NOMO-1 (cell line): ENCODE data around the gene RSPO4.
A peak's percentile ranks its signal among the peaks of the same experiment; 100 is the strongest.
"Not testable (repeated sequence)": the region's sequence is repeated elsewhere in the genome, so short reads cannot be mapped to it uniquely, and the experiment has no call there.

Experiments
- DNase-seq, 2 experiments: peaks; one replicate each; lab custom pipeline; 2025; ENCODE audit not compliant: unreplicated experiment in 2 of 2; lab: John Stamatoyannopoulos, UW

The RSPO4 gene

DNA sequence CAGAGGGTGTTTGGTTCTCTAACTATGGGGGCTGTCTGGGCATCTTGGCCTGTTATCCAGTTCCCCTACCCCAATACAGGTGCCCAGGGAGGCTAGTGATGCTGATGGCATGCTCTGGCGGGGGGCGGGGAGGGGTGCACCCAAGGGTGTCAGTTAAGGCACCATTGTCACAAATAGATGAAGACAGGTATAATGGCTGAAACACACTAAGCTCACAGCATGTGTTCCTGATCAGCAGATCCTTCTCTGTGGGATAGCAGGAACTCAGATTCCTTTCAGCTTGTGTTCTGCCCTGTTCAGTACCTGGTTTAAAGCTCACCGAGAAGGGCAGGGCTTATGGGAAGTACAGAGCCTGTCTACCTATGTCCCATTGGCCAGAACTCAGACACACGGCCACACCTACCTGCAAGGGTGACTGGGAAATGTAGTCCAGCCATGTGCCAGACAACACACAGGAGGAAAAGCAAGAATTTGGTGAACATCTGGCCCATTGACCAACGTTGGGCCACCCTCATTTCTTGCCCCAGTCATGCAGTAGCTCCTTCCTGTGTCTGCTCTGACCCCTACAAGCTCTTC is 3.4 kb upstream of the RSPO4 start:
- no peak for DNase-seq

DNA sequence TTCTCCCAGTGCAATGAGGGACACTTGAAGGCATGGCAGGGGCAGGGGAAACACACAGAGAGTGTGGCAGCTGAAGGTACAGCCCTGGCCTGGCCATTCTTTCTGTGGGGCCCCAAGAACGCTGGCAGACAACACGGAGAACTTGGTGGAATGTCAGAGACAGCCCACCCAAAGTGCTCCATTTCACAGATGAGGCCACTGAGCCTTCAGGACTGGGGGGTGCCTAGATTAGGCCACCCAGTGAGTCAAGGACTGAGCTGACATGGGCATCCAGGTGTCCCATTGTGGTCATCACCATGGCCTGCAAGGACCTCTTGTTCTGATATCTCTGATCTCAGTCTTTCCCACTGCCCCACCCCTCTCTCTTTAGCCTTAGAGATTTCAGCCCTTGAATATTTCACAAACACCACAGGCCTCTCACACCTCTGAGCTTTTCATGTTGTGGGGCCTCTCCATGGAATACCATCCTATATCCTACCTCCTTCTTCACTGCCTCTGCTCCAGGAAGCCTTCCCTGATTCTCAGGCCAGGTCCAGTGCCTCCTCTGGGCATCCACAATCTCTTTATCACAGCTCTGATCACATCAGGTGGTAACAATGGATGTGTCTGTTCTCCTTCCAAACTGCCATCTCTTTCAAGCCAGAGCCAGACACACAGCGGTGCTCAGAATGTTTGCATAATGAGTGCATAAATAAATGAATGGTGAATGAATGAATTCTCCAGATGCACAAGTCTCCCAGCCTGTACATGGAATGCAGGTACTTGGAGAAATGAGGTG is 2.0 kb upstream of the RSPO4 start:
- DNase-seq, result no peak

DNA sequence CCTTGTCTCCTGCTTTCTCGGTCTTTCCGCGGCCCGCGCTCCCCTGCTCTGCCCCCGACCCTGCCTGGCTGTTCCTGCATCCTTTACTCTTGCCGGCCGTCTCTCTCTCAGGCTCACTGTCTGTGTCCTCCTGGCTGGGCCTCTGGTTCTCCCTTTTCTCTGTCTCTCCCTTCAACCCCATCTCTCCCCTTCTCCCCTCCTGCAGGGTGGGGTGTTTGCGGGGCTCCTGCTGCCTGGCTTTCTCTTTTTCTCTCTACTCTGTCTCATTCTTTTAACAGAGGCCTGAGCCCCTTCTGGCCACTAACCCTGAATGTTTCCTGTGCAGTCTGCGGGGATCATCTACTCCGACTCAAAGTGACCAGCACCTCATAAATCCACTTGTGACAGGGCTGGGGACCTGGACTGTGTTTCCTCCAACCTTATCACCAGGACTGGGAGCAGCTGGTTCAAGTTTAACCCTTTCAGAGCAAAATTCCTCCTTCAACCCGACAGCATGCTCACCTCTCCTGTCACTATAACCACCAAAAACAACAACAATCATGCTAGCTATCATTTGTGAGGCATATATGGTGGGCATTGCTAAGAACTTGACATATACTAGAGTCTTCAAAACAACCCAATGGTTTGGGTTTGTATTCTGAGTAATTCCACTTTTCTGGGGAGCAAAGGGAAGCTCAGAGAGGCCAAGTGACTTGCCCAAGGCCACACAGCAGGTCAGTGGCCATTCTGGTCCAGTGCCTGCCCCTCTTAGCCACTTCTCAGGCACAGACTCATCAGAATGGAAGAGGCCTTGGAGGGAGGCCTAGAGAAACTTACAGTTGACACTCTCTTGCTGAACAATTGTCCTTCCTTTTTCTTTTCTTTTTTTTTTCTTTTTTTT is 811 bp upstream of the RSPO4 start:
- no peak for DNase-seq

DNA sequence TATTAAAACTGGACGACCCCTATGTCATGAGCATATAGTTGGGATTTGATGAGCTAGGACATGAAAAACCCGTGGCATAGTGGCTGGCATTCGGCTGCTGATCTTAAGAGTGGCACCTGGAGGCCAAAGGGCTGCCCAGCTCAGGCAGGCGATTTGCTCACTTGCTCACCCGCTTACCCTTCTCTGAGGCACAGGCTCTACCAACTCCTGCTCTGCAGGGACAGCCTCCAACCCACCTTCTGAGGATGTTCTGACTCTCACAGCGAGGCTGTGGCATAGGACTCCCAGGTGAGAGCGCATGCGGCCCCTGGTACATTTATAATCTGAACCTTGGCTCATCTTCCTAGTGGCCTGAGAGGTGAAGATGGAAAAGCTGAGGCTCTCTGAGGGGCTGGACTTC is 995 bp downstream of the RSPO4 start:
- DNase-seq, result no peak

DNA sequence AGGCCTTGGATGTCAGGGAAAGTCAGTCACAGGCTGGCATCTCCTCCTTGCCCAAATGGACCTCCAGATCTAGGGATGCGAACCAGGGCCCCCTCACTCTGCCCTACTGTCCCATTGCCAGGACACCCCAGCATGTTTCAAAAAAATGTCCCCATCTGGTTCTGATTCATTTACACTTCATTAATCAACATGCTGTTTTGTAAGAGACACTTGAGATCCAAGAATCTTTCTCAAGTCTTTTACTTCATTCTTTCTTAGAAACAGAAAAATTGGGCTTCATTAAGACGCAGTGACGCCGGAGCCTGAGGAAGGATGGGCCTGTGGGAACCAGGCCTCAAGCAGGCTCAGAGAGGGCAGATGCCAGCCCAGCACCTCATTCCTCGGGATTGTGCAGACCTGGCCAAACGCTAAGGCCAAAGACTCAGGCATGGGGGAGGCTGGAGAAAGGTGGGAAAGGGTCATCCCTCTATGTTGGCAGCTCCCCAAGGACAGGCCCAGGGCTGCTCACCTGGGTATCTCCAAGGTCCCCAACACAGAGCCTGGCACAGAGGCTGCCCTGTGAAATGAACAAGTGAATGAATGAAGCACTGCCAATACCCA is 3.8 kb downstream of the RSPO4 start:
- no peak for DNase-seq

DNA sequence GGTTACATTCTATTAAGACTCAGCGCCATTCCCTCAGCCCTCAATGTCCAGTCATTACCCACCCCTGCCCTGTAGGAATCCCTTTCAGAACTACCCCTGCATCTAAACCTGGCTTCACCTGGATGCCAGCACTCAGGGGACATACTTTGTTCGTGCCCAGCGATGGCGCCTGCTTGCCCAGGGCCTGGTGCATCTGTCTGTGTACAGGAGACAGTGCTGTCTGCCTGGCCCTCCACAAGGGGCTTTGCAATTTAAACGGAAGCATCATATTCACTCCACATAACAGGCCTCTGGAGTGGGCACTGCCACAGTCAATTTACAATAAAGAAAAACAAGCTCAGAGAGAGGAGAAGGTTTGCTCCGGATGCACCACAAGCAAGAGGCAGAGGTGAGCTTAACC is 4.6 kb downstream of the RSPO4 start:
- DNase-seq, result no peak

DNA sequence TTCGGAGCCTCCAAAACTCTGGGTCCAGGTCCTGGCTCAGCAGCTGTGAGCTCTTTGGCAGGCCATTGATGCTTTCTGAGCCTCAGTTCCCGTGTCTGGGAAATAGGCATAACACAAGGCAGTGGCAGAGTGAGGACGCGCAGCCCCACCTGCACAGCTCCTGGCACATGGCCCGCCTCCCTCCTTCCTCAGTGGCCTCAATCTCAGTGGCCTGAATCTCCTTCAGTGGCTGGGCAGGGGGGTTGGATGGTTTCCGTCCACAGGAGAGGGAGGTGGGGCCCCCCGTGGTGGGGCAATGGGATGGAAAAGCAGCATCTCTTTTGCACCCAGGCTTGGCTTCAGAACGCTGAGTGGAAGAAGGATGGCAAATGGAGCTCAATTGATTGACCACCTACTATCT is 5.1 kb downstream of the RSPO4 start:
- DNase-seq, result no peak

DNA sequence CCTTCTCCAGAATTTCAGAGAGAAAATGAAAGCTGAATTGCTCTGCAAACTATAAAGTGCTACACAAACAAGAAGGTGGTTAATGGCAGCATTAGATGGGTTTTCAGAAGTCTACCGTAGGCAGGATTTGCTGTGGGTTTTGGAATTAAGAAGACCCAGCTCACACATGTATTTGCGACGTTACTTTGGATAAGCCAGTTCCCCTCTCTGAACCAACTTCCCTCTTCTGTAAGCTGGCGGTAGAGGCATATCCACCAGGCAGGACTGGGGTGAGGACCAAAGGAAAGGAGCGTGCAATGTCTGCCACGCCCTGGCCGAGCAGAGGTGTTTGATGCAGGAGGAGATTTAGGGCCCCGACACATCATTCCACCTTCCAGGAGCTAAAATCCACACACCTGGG is 6.9 kb downstream of the RSPO4 start:
- DNase-seq, result peak in 1 of 2 experiments; percentile 30

DNA sequence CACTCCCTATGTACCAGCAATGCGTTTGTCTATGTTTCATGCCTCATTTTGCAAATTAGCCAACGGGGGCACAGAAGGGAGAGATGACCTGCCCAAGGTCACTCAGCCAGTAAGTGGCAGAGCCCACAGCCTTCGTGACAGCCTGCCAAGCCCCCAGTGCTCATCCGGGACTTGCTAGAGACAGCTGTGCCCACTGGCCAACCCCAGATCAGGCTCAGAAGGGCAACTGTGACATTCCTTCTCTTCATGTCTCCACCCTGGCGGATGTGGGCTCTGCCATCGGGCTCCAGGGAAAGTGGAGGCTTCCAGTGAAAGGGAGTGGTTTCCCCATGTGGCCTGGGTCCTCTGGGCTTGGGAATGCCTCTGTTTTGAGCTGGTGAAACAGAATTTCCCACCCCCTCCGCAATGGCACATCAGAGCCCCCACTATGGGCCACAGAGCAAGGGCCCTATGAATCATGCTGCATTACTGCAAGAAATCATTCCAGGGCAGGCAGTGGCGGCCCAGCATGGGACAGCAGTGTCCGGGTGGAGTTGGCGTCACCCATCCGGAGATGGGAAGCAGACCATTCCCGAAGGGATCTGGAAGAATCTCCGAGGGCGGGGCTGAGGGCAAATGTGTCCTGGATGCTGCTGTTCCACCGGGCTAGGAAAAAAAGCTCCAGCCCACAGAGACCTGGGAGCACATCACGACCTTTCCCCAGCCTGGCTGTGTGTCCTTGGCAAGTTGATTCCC is 9.1 kb downstream of the RSPO4 start:
- no peak for DNase-seq

DNA sequence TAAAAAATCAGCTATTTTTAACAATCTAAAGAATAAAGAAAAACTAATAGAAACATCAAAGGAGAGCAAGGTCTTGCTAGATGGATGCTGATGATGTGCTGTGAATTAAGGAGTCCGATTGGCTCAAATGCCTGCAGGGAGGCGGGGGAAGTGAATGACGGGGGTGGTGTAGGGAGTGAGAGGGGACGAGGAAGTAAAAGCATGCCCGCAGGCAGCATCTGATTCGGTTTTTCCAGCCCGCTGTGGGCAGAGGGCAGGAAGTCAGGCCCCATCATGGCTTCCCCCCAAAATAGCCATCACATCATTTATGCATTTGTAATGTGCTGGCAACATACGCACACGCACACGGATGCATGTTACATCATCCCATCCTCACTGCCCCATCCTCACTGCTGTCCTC is 10.3 kb downstream of the RSPO4 start:
- DNase-seq, result no peak

DNA sequence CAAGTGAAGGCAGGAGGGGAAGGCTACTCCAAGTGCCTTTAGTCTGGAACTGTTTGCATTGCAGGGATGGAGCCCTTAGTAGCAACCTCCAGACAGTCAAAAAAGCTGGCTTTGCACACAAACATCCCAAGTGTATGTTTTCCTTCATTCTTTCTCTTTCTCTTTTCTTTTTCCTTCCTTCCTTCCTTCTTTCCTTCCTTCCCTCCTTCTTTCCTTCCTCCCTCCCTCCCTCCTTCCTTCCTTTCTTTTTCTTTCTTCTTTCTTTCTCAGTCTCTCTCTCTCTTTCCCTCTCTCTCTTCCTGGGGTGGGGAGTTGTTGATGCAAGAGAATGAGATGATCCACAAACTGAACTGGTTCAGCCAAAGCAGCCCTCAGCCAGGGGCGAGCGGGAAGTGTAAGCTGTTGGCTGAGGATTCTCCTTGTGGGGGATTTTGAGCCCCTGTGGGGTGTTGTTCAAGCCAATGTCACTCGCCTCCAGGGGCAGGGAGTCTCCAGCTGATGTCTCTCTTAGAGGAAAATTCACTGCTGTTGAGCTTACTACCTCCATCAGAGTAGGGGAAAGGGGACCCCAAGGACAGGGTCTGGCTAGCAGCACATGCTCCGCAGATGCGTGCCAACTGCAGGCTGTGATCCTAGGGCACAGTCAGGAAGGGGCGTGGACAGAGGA is 11.7 kb downstream of the RSPO4 start:
- DNase-seq, result no peak

DNA sequence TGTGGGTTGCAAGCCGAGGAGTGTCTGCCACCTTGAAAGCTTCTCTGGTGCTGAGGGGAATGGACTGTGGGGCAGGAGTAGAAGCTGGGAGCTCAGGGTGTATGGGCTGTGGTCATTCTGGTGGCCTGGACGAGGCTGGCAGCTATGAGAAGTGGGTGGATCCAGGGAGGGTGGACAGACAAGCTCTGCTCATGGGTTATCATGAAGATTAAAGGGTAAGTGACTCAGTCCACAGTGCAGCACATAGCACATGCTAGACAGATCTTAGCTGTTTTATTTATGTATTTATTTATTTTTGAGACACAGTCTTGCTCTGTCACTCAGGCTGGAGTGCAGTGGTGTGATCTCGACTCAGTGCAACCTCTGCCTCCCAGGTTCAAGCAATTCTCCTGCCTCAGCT is 13.8 kb downstream of the RSPO4 start:
- DNase-seq, result no peak

DNA sequence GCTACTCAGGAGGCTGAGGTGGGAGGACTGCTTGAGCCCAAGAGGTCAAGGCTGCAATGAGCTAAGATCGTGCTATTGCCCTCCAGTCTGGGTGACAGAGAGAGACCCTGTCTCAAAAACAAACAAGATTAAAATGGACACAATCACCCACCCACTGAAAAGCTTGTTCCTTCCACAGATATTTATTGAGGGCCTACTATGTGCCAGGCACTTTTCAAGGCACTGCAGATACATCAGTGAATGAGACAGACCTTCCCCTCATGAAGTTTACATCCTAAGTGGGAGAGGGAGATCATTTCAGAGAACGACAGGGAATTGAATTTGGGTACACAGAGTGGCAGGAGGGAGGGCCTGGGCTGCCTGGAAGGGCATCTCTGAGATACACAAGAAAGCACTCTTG is 14.4 kb downstream of the RSPO4 start:
- DNase-seq, result no peak

DNA sequence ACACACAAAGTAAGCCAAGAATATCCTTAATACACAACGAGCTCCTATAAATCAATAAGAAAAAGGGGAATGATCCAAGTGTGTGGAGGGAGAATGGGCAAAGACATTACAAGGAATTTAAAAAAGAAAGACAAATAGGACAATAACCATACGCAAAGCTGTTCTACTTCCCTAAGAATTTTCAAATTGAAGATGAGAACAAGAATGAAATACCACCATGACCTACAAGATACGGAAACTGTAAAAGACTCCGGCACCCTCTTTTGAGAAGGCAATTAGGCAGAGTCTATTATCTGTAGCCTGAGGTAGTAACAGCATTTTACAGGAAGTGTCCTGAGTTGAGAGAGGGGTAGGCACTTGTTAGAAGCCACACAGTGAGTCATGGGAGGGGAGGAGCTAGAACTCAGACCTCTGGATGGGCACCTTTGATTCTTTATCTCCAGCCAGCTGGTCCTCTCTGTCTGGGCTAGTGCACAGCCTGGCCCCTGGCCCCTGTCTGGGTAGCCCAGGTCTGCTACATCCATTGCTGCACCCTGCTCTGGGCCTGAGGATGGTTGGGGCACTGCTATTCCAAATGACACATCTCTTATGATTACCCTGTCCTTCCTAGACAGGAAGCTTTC is 15.3 kb downstream of the RSPO4 start:
- DNase-seq, result peak; percentile 20 to 37

DNA sequence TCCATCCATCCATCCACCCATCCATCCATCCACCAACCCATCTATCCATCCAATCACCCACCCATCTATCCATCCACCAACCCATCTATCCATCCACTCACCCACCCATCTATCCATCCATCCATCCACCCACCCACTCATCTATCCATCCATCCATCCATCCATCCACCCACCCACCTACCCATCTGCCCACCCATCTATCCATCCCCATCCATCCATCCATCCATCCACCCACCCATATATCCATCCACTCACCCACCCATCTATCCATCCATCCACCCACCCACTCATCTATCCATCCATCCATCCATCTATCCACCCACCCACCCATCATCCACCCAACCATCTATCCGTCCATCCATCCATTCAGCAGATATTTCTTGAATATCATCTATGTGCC is 17.1 kb downstream of the RSPO4 start:
- DNase-seq, result not testable (repeated sequence)

DNA sequence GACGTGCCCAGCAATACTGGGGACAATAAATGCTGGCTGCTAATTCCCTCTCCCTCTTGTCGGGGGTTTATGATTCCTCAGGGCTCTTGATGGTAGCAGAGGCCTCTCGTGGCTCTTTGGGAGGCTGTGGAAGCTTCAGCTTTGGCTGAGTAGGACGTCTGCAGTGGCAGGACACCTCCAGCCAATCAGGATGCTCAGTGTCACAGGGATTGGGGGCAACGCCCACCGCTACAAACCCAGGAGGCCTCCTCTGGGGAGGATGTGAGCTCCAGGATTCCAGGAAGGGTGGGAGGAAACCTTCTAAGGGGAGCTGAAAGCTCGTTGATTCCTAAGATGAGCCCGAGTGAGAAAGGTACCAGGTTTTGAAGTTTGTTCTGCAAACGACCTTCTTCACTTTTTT is 19.4 kb downstream of the RSPO4 start:
- DNase-seq, result no peak

DNA sequence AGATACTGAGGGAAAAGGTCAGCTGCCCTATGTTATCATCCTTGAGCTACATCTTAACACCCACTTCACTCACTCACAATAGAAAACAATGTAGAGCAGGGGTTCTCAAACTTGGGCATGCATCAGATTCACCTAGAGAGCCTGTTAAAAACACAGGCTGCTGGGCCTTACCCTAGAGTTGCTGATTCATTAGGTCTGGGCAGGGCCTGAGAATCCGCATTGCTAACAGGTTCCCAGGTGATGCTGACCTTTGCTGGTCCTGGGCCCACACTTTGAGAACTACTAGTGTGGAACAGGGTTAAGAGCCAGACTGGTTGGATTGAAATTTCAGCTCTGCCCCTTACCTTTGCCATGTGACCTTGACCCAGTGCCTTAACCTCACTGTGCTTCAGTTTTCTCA is 25.1 kb downstream of the RSPO4 start:
- DNase-seq, result no peak

DNA sequence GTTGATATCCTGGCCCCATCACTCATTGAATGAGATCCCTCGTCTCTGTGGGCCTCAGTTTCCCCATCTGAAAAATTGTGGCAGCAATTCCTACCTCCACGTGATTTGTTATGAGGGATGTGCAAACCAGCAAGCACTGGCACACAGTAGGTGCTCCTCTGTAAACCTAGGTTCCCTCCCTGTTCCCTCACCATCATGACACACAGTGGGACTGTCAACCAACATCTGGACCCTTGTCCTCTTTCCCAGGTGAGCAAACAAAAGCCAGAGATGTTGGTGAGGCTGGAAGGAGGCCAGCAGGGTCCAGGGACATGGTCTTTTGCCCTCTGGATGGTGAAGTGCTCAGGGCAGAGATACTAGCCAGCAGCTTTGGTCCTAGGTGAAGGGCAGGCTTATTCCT is 26.1 kb downstream of the RSPO4 start:
- no peak for DNase-seq

DNA sequence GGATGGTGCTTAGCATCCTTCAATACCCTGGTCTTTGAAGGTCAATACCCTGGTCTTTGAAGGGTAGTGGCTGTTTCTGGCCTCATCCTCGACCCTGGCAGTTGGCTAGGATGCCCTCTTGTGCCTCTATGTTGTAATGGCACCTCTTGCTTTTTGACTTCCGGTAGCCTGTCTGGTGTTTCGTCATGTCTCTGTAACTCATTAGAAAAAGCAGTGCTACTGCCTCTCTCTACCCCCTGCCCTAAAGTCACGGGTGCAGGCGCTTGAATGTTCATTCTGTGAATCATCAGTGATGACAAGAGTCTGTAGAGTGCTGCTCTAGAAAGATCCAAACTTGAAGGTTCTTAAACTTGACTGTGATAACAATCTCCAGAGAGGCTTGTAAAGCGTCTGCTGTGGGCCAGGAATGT is 28.3 kb downstream of the RSPO4 start:
- peak; percentile 70 to 79 for DNase-seq

DNA sequence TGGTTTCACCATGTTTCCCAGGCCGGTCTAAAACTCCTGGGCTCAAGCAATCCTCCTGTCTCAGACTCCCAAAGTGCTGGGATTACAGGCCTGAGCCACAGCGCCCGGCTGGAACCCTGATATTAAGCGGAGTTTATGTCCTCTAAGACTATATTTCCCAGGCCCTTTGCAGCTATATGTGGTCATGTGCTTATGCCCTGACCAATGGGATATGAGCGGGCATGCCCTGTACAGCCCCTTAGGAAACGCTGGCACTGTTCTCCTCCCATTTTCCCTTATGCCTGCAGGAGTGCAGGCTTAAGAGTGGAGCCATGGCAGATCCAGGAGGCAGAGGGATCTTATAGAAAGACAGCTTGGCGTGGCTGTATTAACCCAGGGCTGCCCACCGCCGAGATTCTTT is 29.9 kb downstream of the RSPO4 start:
- no peak for DNase-seq
